SK-N-SH (cell line): Measurements from ENCODE around the gene POU6F2. TPM values are rescaled to one million over a fixed set of nuclear protein-coding genes. Genes with fewer than 3 reads are reported as not detected.

Experiments used
- CTCF ChIA-PET: fragments of 300-600, 350-600 bp; formaldehyde crosslinking; extraction: SDS; loops from one replicate; lab custom pipeline; 2021; lab: Yijun Ruan, JAX
- POLR2A ChIA-PET: fragments of 350-600 bp; sonication (Branson Sonifier 250); formaldehyde crosslinking; extraction: SDS; loops from one replicate; lab custom pipeline; 2020; ENCODE audit warnings: antibody characterized with exemption, inconsistent platforms; lab: Yijun Ruan, JAX
- DNase-seq: peaks from one replicate; pipeline ENCODE4 v3.0.0; 2012
- H2AFZ ChIP-seq: fragments of 200-600 bp; sonication (generic); 2 replicates; pipeline ENCODE4 v1.8.1; 2016; ENCODE audit warnings: antibody characterized with exemption, mild to moderate bottlenecking, low read depth
- H3F3A ChIP-seq: fragments of 200-600 bp; sonication (generic); replicated peaks from 2 replicates; pipeline ENCODE3; 2016; ENCODE audit warnings: antibody characterized with exemption, mild to moderate bottlenecking; ENCODE audit not compliant: insufficient read depth
- H3K27ac ChIP-seq, 2 experiments: fragments of 200-500 bp in 1 of 2; fragments of 200-600 bp in 1 of 2; sonication (Bioruptor generic) in 1 of 2; sonication (generic), shearing (Covaris generic) in 1 of 2; 2 replicates each; pipeline versions ENCODE4 v1.5.1 to v1.6.1; 2014 to 2016; ENCODE audit warnings: low read depth in 2 of 2, inconsistent platforms in 1 of 2, low read length in 1 of 2, mild to moderate bottlenecking in 1 of 2, mixed read lengths in 1 of 2
- H3K27me3 ChIP-seq: fragments of 200-600 bp; sonication (generic), shearing (Covaris generic); 2 replicates; pipeline ENCODE4 v1.6.1; 2016; ENCODE audit warnings: mixed run types; ENCODE audit not compliant: insufficient read depth
- H3K36me3 ChIP-seq, 2 experiments: fragments of 200-500 bp in 1 of 2; fragments of 200-600 bp in 1 of 2; sonication (Bioruptor generic) in 1 of 2; sonication (generic) in 1 of 2; replicated peaks in 1 of 2; 2 replicates each; pipeline versions ENCODE3 to v1.5.1; 2014 to 2016; ENCODE audit warnings: low read length in 1 of 2, mild to moderate bottlenecking in 1 of 2; ENCODE audit not compliant: insufficient read depth in 2 of 2, control insufficient read depth in 1 of 2
- H3K4me1 ChIP-seq, 2 experiments: fragments of 200-500 bp in 1 of 2; fragments of 200-600 bp in 1 of 2; sonication (Bioruptor generic) in 1 of 2; sonication (generic), shearing (Covaris generic) in 1 of 2; 2 replicates each; pipeline versions ENCODE4 v1.5.1 to v1.6.1; 2014 to 2016; ENCODE audit warnings: low read depth in 1 of 2, low read length in 1 of 2, mixed run types in 1 of 2; ENCODE audit not compliant: insufficient read depth in 2 of 2, control insufficient read depth in 1 of 2
- H3K4me2 ChIP-seq: fragments of 200-600 bp; sonication (generic), shearing (Covaris generic); 2 replicates; pipeline ENCODE4 v1.6.1; 2017; ENCODE audit warnings: mixed run types
- H3K4me3 ChIP-seq, 2 experiments: fragments of 200-500 bp in 1 of 2; fragments of 200-600 bp in 1 of 2; sonication (Bioruptor generic) in 1 of 2; sonication (generic), shearing (Covaris generic) in 1 of 2; 2 replicates each; pipeline versions ENCODE4 v1.5.1 to v1.8.1; 2014 to 2016; ENCODE audit warnings: low read depth in 2 of 2, inconsistent platforms in 1 of 2, low read length in 1 of 2, mild to moderate bottlenecking in 1 of 2, mixed read lengths in 1 of 2, moderate library complexity in 1 of 2
- H3K79me2 ChIP-seq: fragments of 200-600 bp; sonication (generic); 2 replicates; pipeline ENCODE4 v1.8.1; 2017; ENCODE audit warnings: mild to moderate bottlenecking; ENCODE audit not compliant: insufficient read depth
- H3K9ac ChIP-seq: fragments of 200-600 bp; sonication (generic); 2 replicates; pipeline ENCODE4 v1.6.1; 2017; ENCODE audit warnings: mixed run types
- H3K9me2 ChIP-seq: fragments of 200-600 bp; sonication (generic); 2 replicates; pipeline ENCODE4 v1.6.1; 2017; ENCODE audit warnings: mixed run types
- H3K9me3 ChIP-seq: fragments of 200-600 bp; sonication (generic); 2 replicates; pipeline ENCODE4 v1.6.1; 2017; ENCODE audit warnings: mixed run types, mild to moderate bottlenecking, moderate library complexity
- H4K20me1 ChIP-seq: fragments of 200-600 bp; sonication (generic); 2 replicates; pipeline ENCODE4 v1.6.1; 2017; ENCODE audit warnings: mild to moderate bottlenecking, mixed run types; ENCODE audit not compliant: insufficient read depth
- CHD2 ChIP-seq: fragments of 150-350 bp; IDR thresholded peaks from 2 replicates; pipeline ENCODE4 v1.6.1; 2018; ENCODE audit warnings: low read length; ENCODE audit not compliant: partially characterized antibody
- CTCF ChIP-seq: fragments of 200-600 bp; sonication (generic); IDR thresholded peaks from 2 replicates; pipeline ENCODE4 v1.6.1; 2017; ENCODE audit warnings: antibody characterized with exemption, mild to moderate bottlenecking, moderate library complexity
- EP300 ChIP-seq, 2 experiments: IDR thresholded peaks; 2 replicates each; pipeline versions ENCODE4 v1.4.0 to v1.6.1; 2012; ENCODE audit warnings: borderline replicate concordance in 1 of 2, low read depth in 1 of 2, low read length in 1 of 2
- EZH2phosphoT487 ChIP-seq: fragments of 200-600 bp; sonication (generic); IDR thresholded peaks from 2 replicates; pipeline ENCODE4 v1.6.1; 2017; ENCODE audit warnings: low read depth, mixed run types, mild to moderate bottlenecking, antibody characterized with exemption, moderate library complexity, borderline replicate concordance
- FOXM1 ChIP-seq: IDR thresholded peaks from 2 replicates; pipeline ENCODE4 v1.4.0; 2012; ENCODE audit warnings: low read depth, mild to moderate bottlenecking
- GABPA ChIP-seq: IDR thresholded peaks from 2 replicates; pipeline ENCODE4 v1.4.0; 2012; ENCODE audit warnings: low read depth, mild to moderate bottlenecking
- GATA2 ChIP-seq: sonication (generic); formaldehyde crosslinking; IDR thresholded peaks from 2 replicates; pipeline ENCODE4 v1.5.0; 2020; ENCODE audit warnings: mild to moderate bottlenecking, missing genetic modification reagents
- IRF3 ChIP-seq: fragments of 150-350 bp; IDR thresholded peaks from 2 replicates; pipeline ENCODE4 v1.6.1; 2016; ENCODE audit warnings: mild to moderate bottlenecking, low read depth, low read length
- JUND ChIP-seq: IDR thresholded peaks from 2 replicates; pipeline ENCODE4 v1.4.0; 2012
- MXI1 ChIP-seq: IDR thresholded peaks from 2 replicates; pipeline ENCODE4 v1.6.1; 2012; ENCODE audit warnings: mild to moderate bottlenecking, low read depth, low read length, improper control_type of control experiment
- NRF1 ChIP-seq: IDR thresholded peaks from 2 replicates; pipeline ENCODE4 v1.6.1; 2012; ENCODE audit warnings: low read depth, mild to moderate bottlenecking, low read length
- RAD21 ChIP-seq: IDR thresholded peaks from 2 replicates; pipeline ENCODE4 v1.6.1; 2012; ENCODE audit warnings: mild to moderate bottlenecking, low read length
- RFX5 ChIP-seq: IDR thresholded peaks from 2 replicates; pipeline ENCODE4 v1.6.1; 2012; ENCODE audit warnings: mild to moderate bottlenecking, improper control_type of control experiment, low read length
- SIN3A ChIP-seq: IDR thresholded peaks from 2 replicates; pipeline ENCODE4 v1.6.1; 2012; ENCODE audit warnings: low read depth, mild to moderate bottlenecking, low read length, moderate library complexity, borderline replicate concordance
- SMC3 ChIP-seq: IDR thresholded peaks from 2 replicates; pipeline ENCODE4 v1.6.1; 2012; ENCODE audit warnings: low read depth, low read length, improper control_type of control experiment
- TAF1 ChIP-seq: IDR thresholded peaks from 2 replicates; pipeline ENCODE4 v1.6.1; 2012; ENCODE audit warnings: low read depth, mild to moderate bottlenecking, low read length, moderate library complexity, borderline replicate concordance
- YY1 ChIP-seq: IDR thresholded peaks from 2 replicates; pipeline ENCODE4 v1.4.0; 2012; ENCODE audit warnings: low read depth, mild to moderate bottlenecking
- ZBTB33 ChIP-seq: IDR thresholded peaks from 2 replicates; pipeline ENCODE4 v1.4.0; 2012; ENCODE audit warnings: low read depth, borderline replicate concordance
- WGBS: methylation state at CpG from one replicate; pipeline ENCODE4 v1.1.6; 2017; ENCODE audit warnings: low lambda C conversion rate; 5-methylcytosine and 5-hydroxymethylcytosine counted together
- polyA plus RNA-seq, 3 experiments: library from polyadenylated mRNA; depleted of rRNA; stranded (reverse); fragments of >200 nt; gene quantifications; 2 replicates each; pipeline ENCODE4 v1.2.3, GENCODE V29; 2012
- TF ChIP-seq, protein P1 (sequence below): IDR thresholded peaks from 2 replicates; pipeline ENCODE4; 2012
- TF ChIP-seq, protein P2 (sequence below): IDR thresholded peaks from 2 replicates; pipeline ENCODE4 v1.4.0; 2012; ENCODE audit warnings: low read depth

Gene POU6F2
- polyA plus RNA-seq, 1 of the 3 experiments (the other 2 are of a cell fraction), result under 0.01 TPM

DNA sequence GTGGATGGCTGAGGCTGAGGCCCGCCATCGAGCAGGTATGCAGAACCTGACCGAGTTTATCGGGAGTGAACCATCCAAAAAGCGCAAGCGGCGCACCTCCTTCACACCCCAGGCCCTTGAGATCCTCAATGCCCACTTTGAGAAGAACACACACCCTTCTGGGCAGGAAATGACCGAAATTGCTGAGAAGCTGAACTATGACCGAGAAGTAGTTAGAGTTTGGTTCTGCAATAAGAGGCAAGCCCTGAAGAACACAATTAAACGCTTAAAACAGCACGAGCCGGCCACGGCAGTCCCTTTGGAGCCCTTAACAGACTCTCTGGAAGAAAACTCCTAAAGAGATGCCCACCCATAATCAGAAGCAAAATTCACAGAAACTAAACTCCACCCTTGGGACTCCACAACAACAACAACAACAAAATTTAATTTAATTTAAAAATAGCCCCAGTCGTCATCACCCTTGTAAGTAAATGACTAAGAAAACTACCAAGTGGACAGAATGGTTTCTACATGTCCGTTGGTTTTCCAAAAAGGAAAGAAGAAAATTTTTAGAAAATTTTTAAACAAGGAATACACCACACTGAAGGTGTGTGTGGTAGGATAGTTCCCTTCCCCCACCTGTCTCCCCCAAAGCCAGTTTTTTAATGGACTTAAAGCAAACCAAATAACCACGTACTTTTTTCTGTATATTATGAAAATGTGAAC lies 486.8 kb downstream of the POU6F2 start:
- peak overlapping the region; percentile 21 to 28; a peak in 2 of 4 replicates for H3K4me3 ChIP-seq
- CTCF ChIA-PET, result interaction anchor here (0.7 to 3.0 kb wide), 9 partner anchors 10 to 671 kb away, joined by 3 to 24 read pairs (median 3); no protein-coding TSS in a partner anchor

More for the DNA sequence above, 486.8 kb downstream of the POU6F2 start:
- WGBS, result 68% methylated on average over 16 of the region's 16 CpGs
- Histone ChIP-seq H3K9me3 (no peaks in the 10 kb centered on the region), H4K20me1 (no peaks in the 10 kb centered on the region), H3F3A (no peaks in the 10 kb centered on the region), H3K4me1 (no peaks in the 10 kb centered on the region; a peak in 1 of 4 replicates), H3K9ac (no peak overlapping the region), H2AFZ (peak overlapping the region; percentile 49; the same call in 1 of the 2 replicates), H3K27me3 (no peaks in the 10 kb centered on the region; the same call in 1 of the 2 replicates), H3K4me2 (peak overlapping the region; percentile 54; the same call in 1 of the 2 replicates), H3K79me2 (no peaks in the 10 kb centered on the region), H3K36me3 (no peaks in the 10 kb centered on the region), H3K9me2 (no peaks in the 10 kb centered on the region), H3K27ac (no peak overlapping the region)
- TF ChIP-seq EZH2phosphoT487 (no peak), FOXM1 (no peak), EP300 (IDR thresholded peaks at IDR 0.05; ENCODE audit: borderline replicate concordance in 1 of 2, low read depth in 1 of 2, low read length in 1 of 2) (no peak), YY1 (no peak), ZBTB33 (no peak), GATA2 (CRISPR knock-in tag) (no peak), RAD21 (no peak), MXI1 (no peak), SIN3A (no peak), NRF1 (no peak), IRF3 (no peak), GABPA (no peak), SMC3 (no peak), CTCF (no peak), CHD2 (no peak), JUND (no peak), TAF1 (no peak), RFX5 (no peak)
- TF ChIP-seq, protein P1, sequence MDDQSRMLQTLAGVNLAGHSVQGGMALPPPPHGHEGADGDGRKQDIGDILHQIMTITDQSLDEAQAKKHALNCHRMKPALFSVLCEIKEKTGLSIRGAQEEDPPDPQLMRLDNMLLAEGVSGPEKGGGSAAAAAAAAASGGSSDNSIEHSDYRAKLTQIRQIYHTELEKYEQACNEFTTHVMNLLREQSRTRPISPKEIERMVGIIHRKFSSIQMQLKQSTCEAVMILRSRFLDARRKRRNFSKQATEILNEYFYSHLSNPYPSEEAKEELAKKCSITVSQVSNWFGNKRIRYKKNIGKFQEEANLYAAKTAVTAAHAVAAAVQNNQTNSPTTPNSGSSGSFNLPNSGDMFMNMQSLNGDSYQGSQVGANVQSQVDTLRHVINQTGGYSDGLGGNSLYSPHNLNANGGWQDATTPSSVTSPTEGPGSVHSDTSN, result no peak
- TF ChIP-seq, protein P2, sequence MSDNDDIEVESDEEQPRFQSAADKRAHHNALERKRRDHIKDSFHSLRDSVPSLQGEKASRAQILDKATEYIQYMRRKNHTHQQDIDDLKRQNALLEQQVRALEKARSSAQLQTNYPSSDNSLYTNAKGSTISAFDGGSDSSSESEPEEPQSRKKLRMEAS, result no peak
- DNase-seq, result no peak
- POLR2A ChIA-PET, result no interaction called here
